Uterus (tissue), 2 donors: Measurements from ENCODE around the gene ARL3.
"Not testable (repeated sequence)": the region's sequence is repeated elsewhere in the genome, so short reads cannot be mapped to it uniquely, and the experiment has no call there.

Source experiments
- POLR2A ChIP-seq, 2 donors: fragments of 450-650 bp; IDR thresholded peaks; one replicate each; pipeline ENCODE4 v1.6.1; 2016; ENCODE audit warnings: antibody characterized with exemption in 2 of 2, mild to moderate bottlenecking in 1 of 2, moderate library complexity in 1 of 2
- TF ChIP-seq, protein P1 (sequence below), 4 experiments: fragments of 200-600 bp in 2 of 4; fragments of 450-650 bp in 2 of 4; sonication (generic) in 2 of 4; IDR thresholded peaks; one replicate each; pipeline ENCODE4 v1.5.1; 2016 to 2019; ENCODE audit warnings: antibody characterized with exemption in 4 of 4, mild to moderate bottlenecking in 2 of 4, moderate library complexity in 1 of 4

DNA sequence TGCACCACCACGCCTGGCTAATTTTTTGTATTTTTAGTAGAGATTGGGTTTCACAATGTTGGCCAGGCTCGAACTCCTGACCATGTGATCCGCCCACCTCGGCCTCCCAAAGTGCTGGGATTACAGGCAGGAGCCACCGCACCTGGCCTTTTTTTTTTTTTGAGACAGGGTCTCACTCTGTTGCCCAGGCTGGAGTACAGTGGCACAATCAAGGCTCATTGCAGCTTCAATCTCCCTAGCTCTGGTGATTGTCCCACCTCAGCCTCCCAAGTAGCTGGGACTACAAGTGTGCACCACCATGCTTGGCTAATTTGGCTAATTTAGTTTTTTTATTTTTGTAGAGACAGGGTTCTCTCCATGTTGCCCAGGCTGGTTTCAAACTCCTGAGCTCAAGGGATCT, 28.1 kb upstream of the ARL3 start:
- TF ChIP-seq, protein P1, sequence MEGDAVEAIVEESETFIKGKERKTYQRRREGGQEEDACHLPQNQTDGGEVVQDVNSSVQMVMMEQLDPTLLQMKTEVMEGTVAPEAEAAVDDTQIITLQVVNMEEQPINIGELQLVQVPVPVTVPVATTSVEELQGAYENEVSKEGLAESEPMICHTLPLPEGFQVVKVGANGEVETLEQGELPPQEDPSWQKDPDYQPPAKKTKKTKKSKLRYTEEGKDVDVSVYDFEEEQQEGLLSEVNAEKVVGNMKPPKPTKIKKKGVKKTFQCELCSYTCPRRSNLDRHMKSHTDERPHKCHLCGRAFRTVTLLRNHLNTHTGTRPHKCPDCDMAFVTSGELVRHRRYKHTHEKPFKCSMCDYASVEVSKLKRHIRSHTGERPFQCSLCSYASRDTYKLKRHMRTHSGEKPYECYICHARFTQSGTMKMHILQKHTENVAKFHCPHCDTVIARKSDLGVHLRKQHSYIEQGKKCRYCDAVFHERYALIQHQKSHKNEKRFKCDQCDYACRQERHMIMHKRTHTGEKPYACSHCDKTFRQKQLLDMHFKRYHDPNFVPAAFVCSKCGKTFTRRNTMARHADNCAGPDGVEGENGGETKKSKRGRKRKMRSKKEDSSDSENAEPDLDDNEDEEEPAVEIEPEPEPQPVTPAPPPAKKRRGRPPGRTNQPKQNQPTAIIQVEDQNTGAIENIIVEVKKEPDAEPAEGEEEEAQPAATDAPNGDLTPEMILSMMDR (IDR thresholded peaks at IDR 0.05): not testable (repeated sequence)
- not testable (repeated sequence) for TF ChIP-seq POLR2A (IDR thresholded peaks at IDR 0.05)
